ENCODE measurements around the gene RPL36. TPM values are rescaled to one million over a fixed set of nuclear protein-coding genes. Genes with fewer than 3 reads are reported as not detected.

RPL36 gene
- total RNA-seq (2021) = 772 and 787 TPM in 2 replicates
- percentile 69 among the genes with signal in this experiment for Bru-seq, nascent RNA
- percentile 68 among the genes with signal in this experiment for BruChase-seq, experiment 1, labeled RNA remaining after a 2-hour chase
- percentile 79 among the genes with signal in this experiment for BruChase-seq, experiment 2, labeled RNA remaining after a 6-hour chase
- long read RNA-seq, transcript RPL36-202 (3 exons, 556 nt) = minor isoform, 61 of 762 reads
- long read RNA-seq, transcript RPL36-201 (4 exons, 707 nt) = major isoform, 653 of 762 reads
- long read RNA-seq, partial matches to known transcripts = 38 of 762 reads
- long read RNA-seq, other reads (novel, unspliced or antisense) = 10 of 762 reads

GRCh38 chr19:5690125-5690954 is at the start of gene RPL36:
TSS of gene RPL36 (plus strand) at chr19:5690295. CDS start at chr19:5690508, 213 bp downstream.
- Histone ChIP-seq H3K79me2 (ENCODE audit: low read depth) (peaks cover 37% of the 10 kb centered on the region), H3F3A (ENCODE audit: insufficient read depth, low read depth) (peaks cover 34% of the 10 kb centered on the region), H3K4me2 (peak within 1 kb of the TSS; percentile 76), H3K9me2 (ENCODE audit: insufficient read depth) (no peaks in the 10 kb centered on the region), H2AFZ (peak within 1 kb of the TSS; percentile 84), H3K4me3 (peak within 1 kb of the TSS; percentile 90), H3K36me3 (ENCODE audit: low read depth) (0 out of 2 replicates have a peak, but pooled peaks cover 9% of the 10 kb centered on the region), H3K9me3 (ENCODE audit: insufficient read depth, low read depth) (no peaks in the 10 kb centered on the region), H4K20me1 (ENCODE audit: insufficient read depth) (peaks cover 36% of the 10 kb centered on the region), H3K27ac (peak within 1 kb of the TSS; percentile 94), H3K4me1 (replicated peaks; ENCODE audit: insufficient read depth) (no peaks in the 10 kb centered on the region), H3K27me3 (ENCODE audit: insufficient read depth, low read depth) (no peaks in the 10 kb centered on the region)
- POLR2A ChIA-PET (ENCODE audit: unreplicated experiment) = interaction anchor here (0.6 to 0.7 kb wide), 3 partner anchors 11 to 30 kb away, joined by 3 to 4 read pairs (median 3); partner anchors contain the start of genes CATSPERD and LONP1
- DNase-seq = peak; percentile 80 to 96
- TF ChIP-seq EZH2 (IDR thresholded peaks at IDR 0.05; ENCODE audit: low read depth) = no peak
- TF ChIP-seq CTCF (conservative IDR thresholded peaks at IDR 0.05) = peak; percentile 79
- CTCF ChIA-PET = interaction anchor here (0.5 to 1.0 kb wide), 4 partner anchors 69 to 949 kb away, joined by 3 to 5 read pairs (median 3); no protein-coding TSS in a partner anchor
- intact Hi-C loops (cut with micrococcal nuclease; ENCODE audit: unreplicated experiment) = no loop called here
- BruUV-seq (replicated peaks) = TSS peak; percentile 73

- ChIA-PET POLR2A (ENCODE audit: unreplicated experiment) (no interaction called here), CTCF (no interaction called here)
- intact Hi-C loops (cut with micrococcal nuclease; ENCODE audit: unreplicated experiment) = no loop called here
- Histone ChIP-seq H3K4me1 (replicated peaks; ENCODE audit: insufficient read depth) (no peaks in the 10 kb centered on the region), H3K4me3 (no peak overlapping the region), H3K27me3 (ENCODE audit: insufficient read depth, low read depth) (no peaks in the 10 kb centered on the region), H3K27ac (no peak overlapping the region), H3F3A (ENCODE audit: insufficient read depth, low read depth) (no peaks in the 10 kb centered on the region), H3K9me3 (ENCODE audit: insufficient read depth, low read depth) (no peaks in the 10 kb centered on the region), H3K36me3 (ENCODE audit: low read depth) (no peaks in the 10 kb centered on the region), H2AFZ (no peak overlapping the region), H3K4me2 (no peak overlapping the region), H3K9me2 (ENCODE audit: insufficient read depth) (no peaks in the 10 kb centered on the region), H4K20me1 (ENCODE audit: insufficient read depth) (peaks cover 75% of the 10 kb centered on the region), H3K79me2 (ENCODE audit: low read depth) (peaks cover 76% of the 10 kb centered on the region)
- no peak for DNase-seq
- BruUV-seq (replicated peaks) = no TSS peak
- no peak for TF ChIP-seq CTCF (conservative IDR thresholded peaks at IDR 0.05)
- no peak for TF ChIP-seq EZH2 (IDR thresholded peaks at IDR 0.05; ENCODE audit: low read depth)
These were observed 48.9 kb upstream of the RPL36 start for GRCh38 chr19:5641171-5641570.

GRCh38 chr19:5642204-5642603 is 47.9 kb upstream of the RPL36 start:
- BruUV-seq (replicated peaks) = no TSS peak
- ChIA-PET CTCF (no interaction called here), POLR2A (ENCODE audit: unreplicated experiment) (no interaction called here)
- TF ChIP-seq CTCF (conservative IDR thresholded peaks at IDR 0.05) = no peak
- no peak for TF ChIP-seq EZH2 (IDR thresholded peaks at IDR 0.05; ENCODE audit: low read depth)
- Histone ChIP-seq H2AFZ (no peak overlapping the region), H3K27me3 (ENCODE audit: insufficient read depth, low read depth) (no peaks in the 10 kb centered on the region), H3F3A (ENCODE audit: insufficient read depth, low read depth) (no peaks in the 10 kb centered on the region), H3K4me1 (replicated peaks; ENCODE audit: insufficient read depth) (no peaks in the 10 kb centered on the region), H3K27ac (no peak overlapping the region), H4K20me1 (ENCODE audit: insufficient read depth) (peaks cover 64% of the 10 kb centered on the region), H3K36me3 (ENCODE audit: low read depth) (no peaks in the 10 kb centered on the region), H3K9me2 (ENCODE audit: insufficient read depth) (no peaks in the 10 kb centered on the region), H3K4me2 (no peak overlapping the region), H3K9me3 (ENCODE audit: insufficient read depth, low read depth) (no peaks in the 10 kb centered on the region), H3K4me3 (no peak overlapping the region), H3K79me2 (ENCODE audit: low read depth) (peaks cover 78% of the 10 kb centered on the region)
- intact Hi-C loops (cut with micrococcal nuclease; ENCODE audit: unreplicated experiment) = no loop called here
- no peak for DNase-seq
